ENCODE results near the gene SHISA5. TPM values are rescaled to one million over a fixed set of nuclear protein-coding genes. Genes with fewer than 3 reads are reported as not detected.

SHISA5 gene
- total RNA-seq, 1 donor = 107 TPM

GRCh38 chr3:48432411-48433371 is 71.3 kb downstream of the SHISA5 start:
- no peak for DNase-seq (ENCODE audit: low read depth)
- TF ChIP-seq CTCF (IDR thresholded peaks at IDR 0.05; ENCODE audit: insufficient read depth, low read length) = no peak
- H3K4me3 ChIP-seq (ENCODE audit: low read depth, low read length) = peak overlapping the region; percentile 65

- no peak for DNase-seq (ENCODE audit: low read depth)
- no peak overlapping the region for H3K4me3 ChIP-seq (ENCODE audit: low read depth, low read length)
- no peak for TF ChIP-seq CTCF (IDR thresholded peaks at IDR 0.05; ENCODE audit: insufficient read depth, low read length)
Measured at GRCh38 chr3:48431224-48432029, 72.5 kb downstream of the SHISA5 start.

- no peak overlapping the region for H3K4me3 ChIP-seq (ENCODE audit: low read depth, low read length)
- TF ChIP-seq CTCF (IDR thresholded peaks at IDR 0.05; ENCODE audit: insufficient read depth, low read length) = no peak
- DNase-seq (ENCODE audit: low read depth) = no peak
Measured at GRCh38 chr3:48430708-48431101, 73.3 kb downstream of the SHISA5 start.

- DNase-seq (ENCODE audit: low read depth) = peak; percentile 63
- TF ChIP-seq CTCF (IDR thresholded peaks at IDR 0.05; ENCODE audit: insufficient read depth, low read length) = no peak
- peak within 1 kb of the TSS; percentile 74 for H3K4me3 ChIP-seq (ENCODE audit: low read depth, low read length)
Measured at GRCh38 chr3:48429960-48430707, 73.8 kb downstream of the SHISA5 start, which contains the start of gene PLXNB1. Gene PLXNB1, minus strand, starts transcription at chr3:48430086. Its CDS starts 5,475 bp downstream, at chr3:48424611.

GRCh38 chr3:48429317-48429959 is 74.5 kb downstream of the SHISA5 start:
- DNase-seq (ENCODE audit: low read depth) = no peak
- H3K4me3 ChIP-seq (ENCODE audit: low read depth, low read length) = peak overlapping the region; percentile 74
- no peak for TF ChIP-seq CTCF (IDR thresholded peaks at IDR 0.05; ENCODE audit: insufficient read depth, low read length)
